Measurements from ENCODE around the gene RGL4. TPM values are rescaled to one million over a fixed set of nuclear protein-coding genes. Genes with fewer than 3 reads are reported as not detected.

The RGL4 gene
- total and polyA plus RNA-seq, 2 of the 8 experiments (the other 6 are each of a cell fraction or from before 2014, with no cell fraction given), result not detected

GRCh38 chr22:23742505-23743264, 51.9 kb downstream of the RGL4 start:
- Histone ChIP-seq H2BK12ac (ENCODE audit: low read depth, low read length) (no peak overlapping the region), H3K4ac (replicated peaks; ENCODE audit: insufficient read length, low read depth, low read length) (no peak overlapping the region), H2BK5ac (ENCODE audit: low read depth, low read length) (no peak overlapping the region), H3K9me3 (ENCODE audit: insufficient read depth in 2 of 2, low read depth in 1 of 2, low read length in 1 of 2) (no peaks in the 10 kb centered on the region), H3K27me3 (replicated peaks in 1 of 4; ENCODE audit: control insufficient read depth in 3 of 4, extremely low read depth in 1 of 4, insufficient read depth in 3 of 4, low read length in 3 of 4) (no peaks in the 10 kb centered on the region), H3K36me3 (ENCODE audit: control insufficient read depth in 2 of 4, insufficient read depth in 4 of 4, low read length in 3 of 4) (peaks cover 0 to 9% (median 2%) of the 10 kb centered on the region in 4 experiments; a peak in 3 of 8 replicates), H3K23ac (ENCODE audit: insufficient read length) (no peak overlapping the region), H4K8ac (ENCODE audit: extremely low read depth, insufficient read depth, low read length) (no peak overlapping the region), H4K5ac (ENCODE audit: insufficient read length, low read depth, low read length) (no peak overlapping the region), H3K56ac (replicated peaks; ENCODE audit: insufficient read length, low read depth, low read length) (no peak overlapping the region), H3K79me1 (ENCODE audit: low read depth, low read length) (no peaks in the 10 kb centered on the region; the same call in 1 of the 2 replicates), H4K20me1 (replicated peaks in 1 of 2; ENCODE audit: control insufficient read depth in 1 of 2, insufficient read depth in 2 of 2, low read length in 2 of 2) (peaks cover 0 to 5% of the 10 kb centered on the region in 2 experiments), H2BK20ac (ENCODE audit: low read length) (no peak overlapping the region), H2BK120ac (replicated peaks; ENCODE audit: low read depth, low read length) (no peak overlapping the region), H3K9ac (replicated peaks in 1 of 4; ENCODE audit: extremely low read depth in 1 of 4, low read depth in 3 of 4, low read length in 3 of 4) (no peak overlapping the region), H3K18ac (ENCODE audit: extremely low read depth, low read length) (no peak overlapping the region), H3K79me2 (ENCODE audit: control insufficient read depth in 1 of 2, insufficient read depth in 2 of 2, low read length in 2 of 2) (no peaks in the 10 kb centered on the region), H3K4me2 (ENCODE audit: insufficient read depth in 1 of 2, low read depth in 2 of 2, low read length in 2 of 2) (no peak overlapping the region), H3K14ac (ENCODE audit: insufficient read length) (no peak overlapping the region), H2AK5ac (ENCODE audit: low read depth, low read length) (no peak overlapping the region), H2BK15ac (ENCODE audit: low read length) (no peak overlapping the region), H3K23me2 (ENCODE audit: low read depth, low read length) (no peaks in the 10 kb centered on the region), H3K4me3 (ENCODE audit: extremely low read depth in 1 of 4, insufficient read depth in 2 of 4, low read depth in 3 of 4, low read length in 4 of 4) (no peak overlapping the region), H4K91ac (replicated peaks; ENCODE audit: insufficient read length, low read length) (no peak overlapping the region), H3K27ac (ENCODE audit: low read depth, low read length) (no peak overlapping the region), H3K4me1 (replicated peaks in 1 of 4; ENCODE audit: control insufficient read depth in 3 of 4, insufficient read depth in 4 of 4, low read length in 3 of 4) (no peaks in the 10 kb centered on the region), H2AFZ (ENCODE audit: low read length) (no peak overlapping the region)
- no peak for FAIRE-seq
- 95% methylated on average over 7 of the region's 7 CpGs; no CpG with 5 or more reads in 1 of the 2 experiments for WGBS, 2 experiments (ENCODE audit: extremely low coverage in 1 of 2, insufficient coverage in 1 of 2, insufficient read length in 1 of 2, insufficient replicate concordance in 2 of 2, low coverage in 1 of 2, low lambda C conversion rate in 2 of 2, missing lambda C conversion rate in 1 of 2)
- DNase-seq (ENCODE audit: low read depth in 1 of 2, low spot score in 2 of 2), result no peak
- CTCF ChIA-PET (ENCODE audit: partially characterized antibody), result no interaction called here
- POLR2A ChIA-PET (ENCODE audit: partially characterized antibody), result no interaction called here
- TF ChIP-seq SIN3A (conservative IDR thresholded peaks at IDR 0.05 in 1 of 2, IDR thresholded peaks at IDR 0.05 in 1 of 2; ENCODE audit: low read depth in 1 of 2, low read length in 2 of 2), result no peak
- no peak for TF ChIP-seq GABPA (IDR thresholded peaks at IDR 0.05; ENCODE audit: borderline replicate concordance, insufficient read depth, low read length)
- TF ChIP-seq EP300 (IDR thresholded peaks at IDR 0.05; ENCODE audit: borderline replicate concordance in 1 of 2, low read depth in 2 of 2, low read length in 2 of 2), result no peak
- TF ChIP-seq SRF (IDR thresholded peaks at IDR 0.05; ENCODE audit: low read depth, low read length), result no peak
- TF ChIP-seq RNF2 (IDR thresholded peaks at IDR 0.05; ENCODE audit: borderline replicate concordance, low read depth, low read length, missing control alignments, poor library complexity, severe bottlenecking), result no peak
- TF ChIP-seq YY1 (IDR thresholded peaks at IDR 0.05; ENCODE audit: low read depth, low read length), result no peak
- no peak for TF ChIP-seq CHD1 (IDR thresholded peaks at IDR 0.05; ENCODE audit: low read depth, low read length)
- TF ChIP-seq CEBPB (IDR thresholded peaks at IDR 0.05; ENCODE audit: low read depth, low read length), result no peak
- no peak for TF ChIP-seq POLR2AphosphoS5 (IDR thresholded peaks at IDR 0.05; ENCODE audit: low read depth, low read length)
- TF ChIP-seq EZH2 (IDR thresholded peaks at IDR 0.05; ENCODE audit: low read depth, low read length, severe bottlenecking), result no peak
- TF ChIP-seq, protein P1, sequence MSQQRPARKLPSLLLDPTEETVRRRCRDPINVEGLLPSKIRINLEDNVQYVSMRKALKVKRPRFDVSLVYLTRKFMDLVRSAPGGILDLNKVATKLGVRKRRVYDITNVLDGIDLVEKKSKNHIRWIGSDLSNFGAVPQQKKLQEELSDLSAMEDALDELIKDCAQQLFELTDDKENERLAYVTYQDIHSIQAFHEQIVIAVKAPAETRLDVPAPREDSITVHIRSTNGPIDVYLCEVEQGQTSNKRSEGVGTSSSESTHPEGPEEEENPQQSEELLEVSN (IDR thresholded peaks at IDR 0.05), result no peak

Measured in H1 (cell line).